Right atrium auricular region (tissue), 2 donors: ENCODE data around the gene CABP4. TPM values are rescaled to one million over a fixed set of nuclear protein-coding genes. Genes with fewer than 3 reads are reported as not detected.
A peak's percentile ranks its signal among the peaks of the same experiment; 100 is the strongest.

ENCODE experiments used
- DNase-seq: peaks from one replicate; pipeline ENCODE4 v3.0.0-alpha.2; 2019; ENCODE audit warnings: low spot score
- H3K27ac ChIP-seq, 2 donors: fragments of 200-600 bp; sonication (generic); 1 replicate in 1 of 2; 2 replicates in 1 of 2; pipeline ENCODE4 v1.5.1; 2016 to 2019
- H3K27me3 ChIP-seq, 2 donors: fragments of 200-600 bp; sonication (generic); one replicate each; pipeline versions ENCODE4 v1.5.1 to v1.6.0; 2017 to 2019
- H3K36me3 ChIP-seq: fragments of 200-600 bp; sonication (generic); one replicate; pipeline ENCODE4 v1.5.1; 2016
- H3K4me1 ChIP-seq, 2 donors: fragments of 200-600 bp; sonication (generic); one replicate each; pipeline versions ENCODE4 v1.5.1 to v1.6.0; 2017 to 2019
- H3K4me3 ChIP-seq, 2 donors: fragments of 200-600 bp; sonication (generic); 1 replicate in 1 of 2; 2 replicates in 1 of 2; pipeline ENCODE4 v1.5.1; 2017 to 2019; ENCODE audit warnings: mild to moderate bottlenecking in 1 of 2, moderate library complexity in 1 of 2
- H3K9me3 ChIP-seq, 2 donors: fragments of 200-600 bp; sonication (generic); one replicate each; pipeline ENCODE4 v1.5.1; 2019
- CTCF ChIP-seq, 2 donors: fragments of 200-600 bp; sonication (generic); IDR thresholded peaks; one replicate each; pipeline ENCODE4 v1.5.1; 2019; ENCODE audit warnings: antibody characterized with exemption in 2 of 2
- total RNA-seq, 2 donors: library from RNA; depleted of rRNA; stranded (reverse); fragments of >200 nt; gene quantifications; one replicate each; pipeline ENCODE4 v1.1.0, GENCODE V29; 2016

CABP4 gene
- total RNA-seq, 2 donors from 2014 or later = 1.3 TPM; not detected in 1

GRCh38 chr11:67449116-67449844, 5.9 kb upstream of the CABP4 start:
- peaks cover 0 to 3% of the 10 kb centered on the region in 2 donors for H3K4me1 ChIP-seq
- no peak overlapping the region for H3K27ac ChIP-seq
- no peaks in the 10 kb centered on the region for H3K36me3 ChIP-seq
- no peak for TF ChIP-seq CTCF (IDR thresholded peaks at IDR 0.05)
- H3K4me3 ChIP-seq = no peak overlapping the region
- no peaks in the 10 kb centered on the region for H3K9me3 ChIP-seq
- no peak for DNase-seq
- no peaks in the 10 kb centered on the region for H3K27me3 ChIP-seq

DNA sequence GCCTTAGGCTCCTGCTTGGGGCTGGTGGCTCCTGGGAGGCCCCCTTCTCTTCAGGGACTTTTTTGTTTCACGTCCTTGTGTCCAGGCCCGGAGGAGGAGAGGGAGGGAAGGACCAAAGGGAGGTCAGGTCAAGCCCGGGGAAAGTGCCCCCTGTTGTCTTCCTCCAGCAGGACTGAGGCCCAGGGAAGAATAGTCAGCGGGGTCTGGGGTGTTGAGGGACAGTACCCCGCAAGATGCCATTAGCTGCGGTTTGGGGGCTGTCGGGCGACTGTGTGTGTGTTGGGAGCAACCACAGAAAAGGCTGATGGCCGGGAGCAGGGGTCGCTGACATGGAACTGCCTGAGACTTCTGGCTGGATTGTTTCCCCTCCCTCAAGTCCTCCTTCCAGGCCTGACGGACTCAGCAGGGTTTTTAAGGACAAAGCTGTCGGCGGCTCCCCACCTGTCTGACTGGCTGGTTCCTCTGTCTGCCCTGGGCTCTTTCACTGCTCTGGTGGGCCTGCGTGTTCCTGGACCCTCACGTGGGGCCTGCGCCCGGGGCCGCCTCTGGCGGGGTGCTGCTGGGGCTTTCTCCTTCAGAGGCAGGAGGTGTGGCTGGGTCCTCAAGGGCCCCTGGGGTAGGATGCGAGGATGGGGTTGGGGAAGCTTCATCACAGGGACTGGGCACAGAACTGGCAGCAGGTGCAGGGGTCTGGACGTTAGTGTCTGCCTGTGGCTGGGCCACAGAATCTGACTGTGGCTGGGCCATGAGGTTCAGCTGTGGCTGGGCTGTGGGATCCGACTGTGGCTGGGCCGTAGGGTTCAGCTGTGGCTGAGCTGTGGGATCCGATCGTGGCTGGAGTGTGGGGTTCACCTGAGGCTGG, 4.1 kb upstream of the CABP4 start:
- H3K27me3 ChIP-seq = no peaks in the 10 kb centered on the region
- H3K4me1 ChIP-seq = no peaks in the 10 kb centered on the region
- H3K36me3 ChIP-seq = no peaks in the 10 kb centered on the region
- no peaks in the 10 kb centered on the region for H3K9me3 ChIP-seq
- no peak overlapping the region for H3K27ac ChIP-seq
- no peak for DNase-seq
- H3K4me3 ChIP-seq = no peak overlapping the region
- TF ChIP-seq CTCF (IDR thresholded peaks at IDR 0.05) = no peak

GRCh38 chr11:67451658-67451976, 3.5 kb upstream of the CABP4 start:
- no peak for TF ChIP-seq CTCF (IDR thresholded peaks at IDR 0.05)
- no peak for DNase-seq
- Histone ChIP-seq H3K36me3 (no peaks in the 10 kb centered on the region), H3K9me3 (no peaks in the 10 kb centered on the region), H3K27ac (no peak overlapping the region), H3K4me3 (no peak overlapping the region), H3K4me1 (no peaks in the 10 kb centered on the region), H3K27me3 (no peaks in the 10 kb centered on the region)

DNA sequence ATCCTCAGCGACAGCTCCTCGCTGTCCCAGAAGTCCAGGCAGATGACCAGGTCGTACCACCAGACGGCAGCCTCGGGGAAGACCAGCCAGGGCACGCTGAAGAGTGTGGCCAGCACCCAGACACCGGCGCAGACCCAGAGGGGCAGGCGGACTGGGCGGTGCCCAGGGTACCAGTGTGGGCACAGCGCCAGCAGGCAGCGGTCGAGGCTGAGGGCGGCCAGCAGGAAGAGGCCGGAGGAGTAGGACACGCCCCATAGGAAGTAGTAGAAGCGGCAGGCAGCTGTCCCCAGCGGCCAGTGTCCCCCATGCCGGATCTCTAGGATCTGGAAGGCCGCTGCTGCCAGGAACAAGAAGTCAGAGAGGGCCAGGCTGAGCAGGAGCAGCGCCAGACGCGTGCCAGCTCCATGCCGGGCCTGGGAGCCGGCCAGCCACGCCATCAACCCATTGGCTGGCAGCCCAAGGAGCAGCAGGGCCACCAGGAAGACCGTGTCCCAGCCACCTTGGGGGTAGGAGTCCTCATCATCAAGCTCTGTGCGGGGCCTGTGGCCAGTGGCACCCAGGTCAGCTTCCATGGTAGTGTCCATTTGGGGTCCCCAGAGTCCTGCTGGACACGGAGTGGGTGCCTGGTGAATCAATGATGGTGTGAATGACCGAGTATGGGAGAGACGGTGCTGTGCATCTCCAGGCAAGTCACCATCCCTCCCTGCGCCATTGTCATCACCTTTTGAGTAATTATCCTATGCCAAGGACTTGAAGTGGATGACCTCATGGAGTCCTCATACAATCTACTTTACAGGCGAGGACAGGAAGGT, 2.8 kb upstream of the CABP4 start, which contains the start of gene GPR152:
Gene GPR152, minus strand, starts transcription at position 589 of the 812 bp plus-strand sequence. Its CDS starts 5 bp downstream, at position 584.
- Histone ChIP-seq H3K36me3 (no peaks in the 10 kb centered on the region), H3K4me3 (no peak within 1 kb of the TSS), H3K9me3 (no peaks in the 10 kb centered on the region), H3K4me1 (no peaks in the 10 kb centered on the region), H3K27ac (peak within 1 kb of the TSS in 1 of 2 donors; percentile 18), H3K27me3 (no peaks in the 10 kb centered on the region)
- DNase-seq = no peak
- TF ChIP-seq CTCF (IDR thresholded peaks at IDR 0.05) = peak in 1 of 2 donors; percentile 28

GRCh38 chr11:67453816-67454732, 1.1 kb upstream of the CABP4 start:
- Histone ChIP-seq H3K9me3 (no peaks in the 10 kb centered on the region), H3K4me3 (no peak overlapping the region), H3K27ac (no peak overlapping the region), H3K36me3 (no peaks in the 10 kb centered on the region), H3K27me3 (no peaks in the 10 kb centered on the region), H3K4me1 (no peaks in the 10 kb centered on the region)
- no peak for TF ChIP-seq CTCF (IDR thresholded peaks at IDR 0.05)
- no peak for DNase-seq
